Esophagus squamous epithelium (tissue), 5 donors: ENCODE data around the gene CPN2. TPM values are rescaled to one million over a fixed set of nuclear protein-coding genes. Genes with fewer than 3 reads are reported as not detected.

Experiments
- DNase-seq: peaks from one replicate; lab custom pipeline; 2025; lab: John Stamatoyannopoulos, UW
- H3K27ac ChIP-seq, 4 donors: fragments of 200-600 bp; sonication (generic); one replicate each; pipeline ENCODE4 v1.5.1; 2016 to 2019; ENCODE audit warnings: mild to moderate bottlenecking in 1 of 4
- H3K27me3 ChIP-seq, 4 donors: fragments of 200-600 bp; sonication (generic); 1 replicate in 3 of 4; 2 replicates in 1 of 4; pipeline versions ENCODE4 v1.5.1 to v1.6.0; 2017 to 2021; ENCODE audit warnings: antibody characterized with exemption in 1 of 4
- H3K36me3 ChIP-seq, 3 donors: fragments of 200-600 bp; sonication (generic); one replicate each; pipeline ENCODE4 v1.5.1; 2016 to 2019
- H3K4me1 ChIP-seq, 3 donors: fragments of 200-600 bp; sonication (generic); one replicate each; pipeline ENCODE4 v1.5.1; 2017 to 2019
- H3K4me3 ChIP-seq, 4 donors: fragments of 200-600 bp; sonication (generic); 1 replicate in 3 of 4; 2 replicates in 1 of 4; pipeline ENCODE4 v1.5.1; 2016 to 2019; ENCODE audit warnings: mild to moderate bottlenecking in 2 of 4, moderate library complexity in 1 of 4
- H3K9me3 ChIP-seq, 3 donors: fragments of 200-600 bp; sonication (generic); one replicate each; pipeline ENCODE4 v1.5.1; 2016 to 2019
- CTCF ChIP-seq, 6 experiments: fragments of 450-650 bp in 4 of 6; fragments of 200-600 bp in 2 of 6; sonication (generic) in 2 of 6; IDR thresholded peaks; one replicate each; pipeline ENCODE4 v1.5.1; 2016 to 2019; ENCODE audit warnings: antibody characterized with exemption in 6 of 6, mild to moderate bottlenecking in 4 of 6, moderate library complexity in 4 of 6
- POLR2A ChIP-seq, 4 donors: fragments of 450-650 bp; IDR thresholded peaks; one replicate each; pipeline ENCODE4 v1.6.1; 2017; ENCODE audit warnings: antibody characterized with exemption in 4 of 4, mild to moderate bottlenecking in 4 of 4, moderate library complexity in 3 of 4
- WGBS, 2 donors: methylation state at CpG; one replicate each; pipeline ENCODE4 v1.1.5; 2018; 5-methylcytosine and 5-hydroxymethylcytosine counted together
- intact Hi-C: fragments of 100-400 bp; cut with DNase I; formaldehyde crosslinking; loops from one replicate; pipeline ENCODE4 v1.15.0; 2022
- total RNA-seq, 4 donors: library from RNA; depleted of rRNA; stranded (reverse); fragments of >200 nt; gene quantifications; one replicate each; pipeline ENCODE4 v1.1.0, GENCODE V29; 2016
- donor health status: DM: yes; HTN: yes; CAD: no.

The CPN2 gene
- total RNA-seq, 4 donors from 2014 or later: not detected

GRCh38 chr3:194306771-194307640 is 44.1 kb downstream of the CPN2 start:
- Histone ChIP-seq H3K27ac (no peak overlapping the region), H3K4me3 (no peak overlapping the region), H3K36me3 (no peaks in the 10 kb centered on the region), H3K27me3 (peaks cover 0 to 15% (median 0%) of the 10 kb centered on the region in 4 donors), H3K4me1 (peaks cover 0 to 36% (median 7%) of the 10 kb centered on the region in 3 donors), H3K9me3 (no peaks in the 10 kb centered on the region)
- no peak for TF ChIP-seq CTCF (IDR thresholded peaks at IDR 0.05)
- no peak for TF ChIP-seq POLR2A (IDR thresholded peaks at IDR 0.05)
- no peak for DNase-seq
- intact Hi-C loops: no loop called here
- 50 to 63% methylated on average over 13 of the region's 13 CpGs for WGBS, 2 donors

- TF ChIP-seq CTCF (IDR thresholded peaks at IDR 0.05): no peak
- no peak for TF ChIP-seq POLR2A (IDR thresholded peaks at IDR 0.05)
- Histone ChIP-seq H3K4me1 (peaks cover 0 to 32% (median 7%) of the 10 kb centered on the region in 3 donors), H3K9me3 (no peaks in the 10 kb centered on the region), H3K36me3 (no peaks in the 10 kb centered on the region), H3K27ac (no peak overlapping the region), H3K4me3 (no peak overlapping the region), H3K27me3 (peaks cover 0 to 15% (median 0%) of the 10 kb centered on the region in 4 donors)
- no peak for DNase-seq
- WGBS, 2 donors: 37 to 38% methylated on average over 3 to 5 of the region's 11 CpGs
- intact Hi-C loops: no loop called here
Observed at GRCh38 chr3:194306109-194306686, 44.9 kb downstream of the CPN2 start.

- peaks cover 0 to 15% (median 0%) of the 10 kb centered on the region in 4 donors for H3K27me3 ChIP-seq
- no peak for TF ChIP-seq CTCF (IDR thresholded peaks at IDR 0.05)
- H3K36me3 ChIP-seq: no peaks in the 10 kb centered on the region
- no peak overlapping the region for H3K4me3 ChIP-seq
- intact Hi-C loops: no loop called here
- WGBS, 2 donors: 91 to 93% methylated on average over 6 to 7 of the region's 11 CpGs
- no peaks in the 10 kb centered on the region for H3K9me3 ChIP-seq
- H3K4me1 ChIP-seq: peaks cover 0 to 36% (median 7%) of the 10 kb centered on the region in 3 donors
- H3K27ac ChIP-seq: no peak overlapping the region
- DNase-seq: no peak
Observed at GRCh38 chr3:194305356-194306108, 45.6 kb downstream of the CPN2 start.

- H3K4me1 ChIP-seq: peaks cover 0 to 43% (median 11%) of the 10 kb centered on the region in 3 donors
- peaks cover 0 to 15% (median 0%) of the 10 kb centered on the region in 4 donors for H3K27me3 ChIP-seq
- H3K36me3 ChIP-seq: no peaks in the 10 kb centered on the region
- TF ChIP-seq CTCF (IDR thresholded peaks at IDR 0.05) (no peak), POLR2A (IDR thresholded peaks at IDR 0.05) (no peak)
- H3K9me3 ChIP-seq: no peaks in the 10 kb centered on the region
- no peak overlapping the region for H3K27ac ChIP-seq
- no peak for DNase-seq
- no peak overlapping the region for H3K4me3 ChIP-seq
- intact Hi-C loops: no loop called here
- 92 to 94% methylated on average over 16 to 17 of the region's 17 CpGs for WGBS, 2 donors
Observed at GRCh38 chr3:194304186-194304917, 46.8 kb downstream of the CPN2 start.
